GM12878 (cell line): ENCODE data around the gene PRCC. TPM values are rescaled to one million over a fixed set of nuclear protein-coding genes. Genes with fewer than 3 reads are reported as not detected.

Experiments
- ATAC-seq: fragments of 200-7000 bp; cut with Tn5 transposase; 3 replicates; pipeline ENCODE4 v1.9.1; 2020; ENCODE audit warnings: mild to moderate bottlenecking, moderate library complexity
- BruUV-seq: library from RNA; stranded (reverse); fragments of 400-500 nt; replicated peaks from 2 replicates; lab custom pipeline; 2021; lab: Mats Ljungman, UMichigan
- CTCF ChIA-PET: fragments of 300-600 bp; sonication (Branson Sonifier 250); formaldehyde crosslinking; extraction: SDS; loops from one replicate; lab custom pipeline; 2021; ENCODE audit warnings: inconsistent platforms; lab: Yijun Ruan, JAX
- POLR2A ChIA-PET: fragments of 350-600 bp; formaldehyde crosslinking; extraction: SDS; loops from one replicate; lab custom pipeline; 2021; ENCODE audit warnings: inconsistent platforms; lab: Charles Lee
- RAD21 ChIA-PET: fragments of 300-600 bp; sonication (Branson Sonifier 250); formaldehyde crosslinking; loops from one replicate; lab custom pipeline; 2023; ENCODE audit warnings: antibody characterized with exemption; ENCODE audit not compliant: unreplicated experiment; lab: Charles Lee
- SMC1A ChIA-PET: fragments of 300-600 bp; sonication (Branson Sonifier 250); formaldehyde crosslinking; loops from one replicate; lab custom pipeline; 2023; ENCODE audit not compliant: unreplicated experiment, uncharacterized antibody; lab: Charles Lee
- DNase-seq: peaks from one replicate; pipeline ENCODE4 v3.0.0-alpha.2; 2011; ENCODE audit warnings: low read depth, low spot score
- FAIRE-seq: peaks from 3 replicates; lab custom pipeline; 2011; peaks lifted over from hg19 to GRCh38; lab: Jason Lieb, UNC
- H2AFZ ChIP-seq: 2 replicates; pipeline ENCODE4 v1.6.0; 2011; ENCODE audit warnings: low read depth, low read length, control low read depth; ENCODE audit not compliant: control insufficient read depth
- H3K27ac ChIP-seq: 2 replicates; pipeline ENCODE4 v1.5.1; 2011; ENCODE audit warnings: control low read depth; ENCODE audit not compliant: control insufficient read depth, insufficient read depth
- H3K27me3 ChIP-seq, 2 experiments: replicated peaks in 1 of 2; 2 replicates each; pipeline versions ENCODE4 v1.6.0 to v1.6.1; 2011; ENCODE audit warnings: low read length in 1 of 2; ENCODE audit not compliant: control insufficient read depth in 2 of 2, insufficient read depth in 2 of 2
- H3K36me3 ChIP-seq, 2 experiments: 2 replicates each; pipeline ENCODE4 v1.5.1; 2011; ENCODE audit warnings: low read length in 1 of 2; ENCODE audit not compliant: control insufficient read depth in 2 of 2, insufficient read depth in 2 of 2
- H3K4me1 ChIP-seq: 2 replicates; pipeline ENCODE4 v1.6.1; 2011; ENCODE audit warnings: mild to moderate bottlenecking, low read length, moderate library complexity, mixed read lengths; ENCODE audit not compliant: control insufficient read depth, insufficient read depth
- H3K4me2 ChIP-seq: 2 replicates; pipeline ENCODE4 v1.6.0; 2011; ENCODE audit warnings: control low read depth; ENCODE audit not compliant: control insufficient read depth, insufficient read depth
- H3K4me3 ChIP-seq: fragments of 200-600 bp; sonication (generic); 2 replicates; pipeline ENCODE4 v1.5.1; 2016
- H3K79me2 ChIP-seq: 2 replicates; pipeline ENCODE4 v1.6.0; 2011; ENCODE audit warnings: low read length; ENCODE audit not compliant: control insufficient read depth, insufficient read depth
- H3K9ac ChIP-seq: 2 replicates; pipeline ENCODE4 v1.8.0; 2011; ENCODE audit warnings: low read length, control low read depth, mixed read lengths; ENCODE audit not compliant: control insufficient read depth, insufficient read depth
- H3K9me3 ChIP-seq: replicated peaks from 3 replicates; pipeline ENCODE4 v1.5.1; 2011; ENCODE audit warnings: mild to moderate bottlenecking, low read length; ENCODE audit not compliant: control insufficient read depth, insufficient read depth
- H4K20me1 ChIP-seq: 2 replicates; pipeline ENCODE4 v1.6.0; 2011; ENCODE audit not compliant: control insufficient read depth, insufficient read depth
- EP300 ChIP-seq, 2 experiments: fragments of 150-350 bp in 1 of 2; IDR thresholded peaks; 2 replicates each; pipeline ENCODE4 v1.6.1; 2011 to 2012; ENCODE audit warnings: low read depth in 2 of 2, low read length in 2 of 2, borderline replicate concordance in 1 of 2, improper control_type of control experiment in 1 of 2, inconsistent platforms in 1 of 2; ENCODE audit not compliant: control insufficient read depth in 1 of 2
- ETV6 ChIP-seq, 2 experiments: fragments of 450-650 bp in 1 of 2; IDR thresholded peaks in 1 of 2; conservative IDR thresholded peaks in 1 of 2; 2 replicates each; pipeline ENCODE4 v1.6.1; 2014; ENCODE audit warnings: antibody characterized with exemption in 1 of 2, borderline replicate concordance in 1 of 2, low read depth in 1 of 2, mild to moderate bottlenecking in 1 of 2, moderate library complexity in 1 of 2
- HDAC2 ChIP-seq: fragments of 200-600 bp; sonication (generic); IDR thresholded peaks from 2 replicates; pipeline ENCODE4 v1.6.1; 2017
- MLLT1 ChIP-seq: fragments of 450-650 bp; IDR thresholded peaks from 2 replicates; pipeline ENCODE4 v1.6.1; 2016; ENCODE audit warnings: mild to moderate bottlenecking
- NFYA ChIP-seq: IDR thresholded peaks from 2 replicates; pipeline ENCODE4 v1.6.1; 2011; ENCODE audit warnings: low read depth, mild to moderate bottlenecking, low read length, improper control_type of control experiment, borderline replicate concordance
- NFYB ChIP-seq: IDR thresholded peaks from 2 replicates; pipeline ENCODE4 v1.6.1; 2011; ENCODE audit warnings: low read depth, mild to moderate bottlenecking, low read length, improper control_type of control experiment, moderate library complexity; ENCODE audit not compliant: insufficient read depth
- PAX5 ChIP-seq: IDR thresholded peaks from 2 replicates; pipeline ENCODE4 v1.6.1; 2011; ENCODE audit warnings: low read depth, low read length, borderline replicate concordance
- PAX8 ChIP-seq: fragments of 450-650 bp; IDR thresholded peaks from 2 replicates; pipeline ENCODE4 v1.6.1; 2017; ENCODE audit warnings: mild to moderate bottlenecking, moderate library complexity
- RAD21 ChIP-seq: IDR thresholded peaks from 2 replicates; pipeline ENCODE4 v1.6.1; 2011; ENCODE audit warnings: mild to moderate bottlenecking, low read depth, low read length, moderate library complexity; ENCODE audit not compliant: insufficient read depth
- RFX5 ChIP-seq: IDR thresholded peaks from 2 replicates; pipeline ENCODE4 v1.6.1; 2011; ENCODE audit warnings: low read depth, low read length, improper control_type of control experiment
- SMAD1 ChIP-seq: fragments of 450-650 bp; IDR thresholded peaks from 2 replicates; pipeline ENCODE4 v1.6.1; 2018; ENCODE audit warnings: mild to moderate bottlenecking, low read depth; ENCODE audit not compliant: partially characterized antibody
- SREBF2 ChIP-seq: IDR thresholded peaks from 2 replicates; pipeline ENCODE4 v1.6.1; 2012; ENCODE audit warnings: mild to moderate bottlenecking, low read length
- STAT3 ChIP-seq: IDR thresholded peaks from 2 replicates; pipeline ENCODE4 v1.6.1; 2011; ENCODE audit warnings: low read depth, low read length, improper control_type of control experiment
- SUZ12 ChIP-seq: fragments of 200-600 bp; sonication (generic); IDR thresholded peaks from one replicate; pipeline ENCODE4 v1.6.1; 2018; ENCODE audit warnings: antibody characterized with exemption, mild to moderate bottlenecking; ENCODE audit not compliant: unreplicated experiment
- TAF1 ChIP-seq: IDR thresholded peaks from 2 replicates; pipeline ENCODE4 v1.6.1; 2011; ENCODE audit warnings: mild to moderate bottlenecking, low read depth, low read length, borderline replicate concordance
- YBX1 ChIP-seq: fragments of 450-650 bp; IDR thresholded peaks from 2 replicates; pipeline ENCODE4 v1.6.1; 2016; ENCODE audit warnings: antibody characterized with exemption
- ZNF217 ChIP-seq: fragments of 450-650 bp; IDR thresholded peaks from 2 replicates; pipeline ENCODE4 v1.6.1; 2017; ENCODE audit warnings: antibody characterized with exemption, mild to moderate bottlenecking
- WGBS: methylation state at CpG from one replicate; pipeline ENCODE4 v1.1.6; 2016; ENCODE audit warnings: low lambda C conversion rate; ENCODE audit not compliant: insufficient replicate concordance, insufficient coverage; ENCODE audit errors: missing lambda C conversion rate; 5-methylcytosine and 5-hydroxymethylcytosine counted together
- in situ Hi-C: fragments of 300-500 bp; cut with MboI; formaldehyde crosslinking; loops from 9 replicates; pipeline ENCODE4 v1.14.3; 2018; ENCODE audit warnings: mixed read lengths
- intact Hi-C: fragments of 100-400 bp; cut with micrococcal nuclease; formaldehyde crosslinking; loops from one replicate; pipeline ENCODE4 v1.14.2; 2022; ENCODE audit not compliant: unreplicated experiment
- polyA plus RNA-seq, 11 experiments: library from polyadenylated mRNA; depleted of rRNA in 4 of 11; unstranded in 6 of 11; stranded (reverse) in 5 of 11; fragments of >200 nt; fragmentation: Nextera tagmentation in 4 of 11; fragmentation: Illumina TruSeq in 1 of 11; extraction: Ambion mirVana in 4 of 11; extraction: Trizol in 1 of 11; gene quantifications; 1 replicate in 1 of 11; 2 replicates in 10 of 11; pipeline versions ENCODE4 v1.2.1 to v1.2.3, GENCODE V29; 2011 to 2016; ENCODE audit warnings: inconsistent platforms in 2 of 11, missing spikeins in 2 of 11, low read depth in 1 of 11
- total RNA-seq, 4 experiments: library from RNA; depleted of rRNA in 3 of 4; stranded (reverse); fragments of >200 nt in 3 of 4; fragmentation: Illumina TruSeq in 1 of 4; extraction: Trizol in 1 of 4; gene quantifications; 2 replicates each; pipeline versions ENCODE4 v1.2.1 to v1.2.3, GENCODE V29; 2013 to 2021

PRCC gene
- total and polyA plus RNA-seq, 10 of the 15 experiments (the other 5 are each of a cell fraction or from before 2014, with no cell fraction given), result 23.8 to 132 (median 63.1) TPM

- Histone ChIP-seq H2AFZ (no peak overlapping the region), H3K4me2 (no peak overlapping the region), H3K4me1 (peaks cover 17% of the 10 kb centered on the region), H3K9ac (no peak overlapping the region), H4K20me1 (no peaks in the 10 kb centered on the region), H3K36me3 (peaks cover 41 to 53% of the 10 kb centered on the region in 2 experiments), H3K4me3 (no peak overlapping the region), H3K27me3 (no peaks in the 10 kb centered on the region), H3K79me2 (no peaks in the 10 kb centered on the region), H3K27ac (no peak overlapping the region), H3K9me3 (no peaks in the 10 kb centered on the region)
- ChIA-PET POLR2A (interaction anchor here (0.7 to 0.8 kb wide), 2 partner anchors 67 to 69 kb away, joined by 3 to 5 read pairs; no protein-coding TSS in a partner anchor), CTCF (interaction anchor here (1.0 to 13.1 kb wide), 13 partner anchors 10 to 106 kb away, joined by 3 to 206 read pairs (median 29); partner anchors contain the start of genes INSRR, ISG20L2, METTL25B and NTRK1), SMC1A (interaction anchor here (0.7 to 5.7 kb wide), 7 partner anchors 12 to 106 kb away, joined by 3 to 60 read pairs (median 4); partner anchors contain the start of genes INSRR, ISG20L2, METTL25B and NTRK1), RAD21 (interaction anchor here (6.1 to 11.9 kb wide), 2 partner anchors 65 to 68 kb away, joined by 42 to 115 read pairs; partner anchors contain the start of genes INSRR, ISG20L2, METTL25B and NTRK1)
- BruUV-seq, result no TSS peak
- TF ChIP-seq NFYB (no peak), ZNF217 (no peak), SREBF2 (no peak), MLLT1 (no peak), RAD21 (no peak), NFYA (no peak), TAF1 (no peak), STAT3 (no peak), EP300 (IDR thresholded peaks at IDR 0.05; ENCODE audit: borderline replicate concordance in 1 of 2, control insufficient read depth in 1 of 2, low read depth in 2 of 2, low read length in 2 of 2) (no peak), PAX8 (no peak), YBX1 (no peak), HDAC2 (no peak), RFX5 (no peak), ETV6 (conservative IDR thresholded peaks at IDR 0.05 in 1 of 2, IDR thresholded peaks at IDR 0.05 in 1 of 2; ENCODE audit: borderline replicate concordance in 1 of 2, low read depth in 1 of 2) (no peak), SMAD1 (no peak), SUZ12 (no peak), PAX5 (no peak)
- ATAC-seq (no peak), DNase-seq (no peak), FAIRE-seq (no peak)
- WGBS, result 88% methylated on average over 5 of the region's 5 CpGs
- in situ Hi-C loops, result no loop called here
- intact Hi-C loops, result loop anchor here (5.0 kb wide), 1 partner anchor 42 kb away; no protein-coding TSS in a partner anchor
Observed at GRCh38 chr1:156795374-156795733, 28.0 kb downstream of the PRCC start.
